ENCODE measurements around the gene ACACB.

- no peak for TF ChIP-seq POLR2AphosphoS5 (IDR thresholded peaks at IDR 0.05; ENCODE audit: low read depth, low read length)
- no peak for TF ChIP-seq REST (IDR thresholded peaks at IDR 0.05; ENCODE audit: insufficient read depth in 1 of 2, low read depth in 2 of 2, low read length in 2 of 2)
- no peak for TF ChIP-seq TAF1 (IDR thresholded peaks at IDR 0.05; ENCODE audit: borderline replicate concordance, insufficient read depth, low read length)
Measured at GRCh38 chr12:109234012-109234411, 117.6 kb downstream of the ACACB start.
